Suppressor macrophage (primary cell): ENCODE measurements around the gene GLT1D1.

Source experiments
- DNase-seq, 4 experiments: peaks; one replicate each; pipeline ENCODE4 v3.0.0-alpha.2; 2020 to 2022

GLT1D1 gene

GRCh38 chr12:128969480-128970055 is 116.3 kb downstream of the GLT1D1 start:
- peak in 2 of 4 experiments; percentile 9 to 33 for DNase-seq

DNA sequence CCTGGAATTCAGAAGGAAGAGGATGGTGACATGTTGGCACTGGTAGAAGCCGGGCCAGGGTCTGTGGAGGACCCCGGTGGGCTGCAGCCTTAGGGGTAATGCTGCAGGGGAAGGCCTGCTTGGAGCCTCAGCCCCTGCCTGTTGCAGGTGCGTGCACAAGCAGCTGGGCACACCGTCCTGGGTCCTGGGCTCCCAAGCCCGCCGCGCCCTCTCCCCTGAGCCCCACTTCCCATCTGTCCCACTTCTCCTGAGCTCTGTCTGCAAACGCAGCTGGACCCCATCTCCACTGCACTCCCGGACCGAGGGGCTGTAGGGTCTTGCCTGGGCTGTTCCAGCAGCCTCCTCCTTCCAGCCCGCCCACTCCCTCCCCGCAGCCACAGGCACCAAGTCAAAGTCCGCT is 116.8 kb downstream of the GLT1D1 start:
- no peak for DNase-seq

DNA sequence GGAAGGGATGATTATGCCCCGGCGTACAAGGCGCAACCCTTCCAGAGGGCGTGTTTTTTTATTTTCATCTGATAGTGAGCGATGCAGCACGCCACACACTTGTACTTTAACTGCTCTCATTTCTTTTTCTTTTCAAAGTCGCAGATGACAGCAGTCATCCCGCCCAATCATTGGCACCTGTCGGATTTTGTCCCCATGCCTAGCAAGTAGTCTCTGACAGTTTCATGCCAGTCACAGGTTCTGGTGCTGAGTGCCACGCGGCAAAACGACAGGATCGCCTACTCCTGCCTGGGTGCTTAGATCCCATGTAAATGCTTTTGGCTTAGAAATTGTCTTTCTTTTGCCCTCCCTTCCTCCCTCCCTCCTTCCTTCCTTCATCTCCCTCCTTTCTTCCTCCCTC is 117.7 kb downstream of the GLT1D1 start:
- DNase-seq, result no peak

DNA sequence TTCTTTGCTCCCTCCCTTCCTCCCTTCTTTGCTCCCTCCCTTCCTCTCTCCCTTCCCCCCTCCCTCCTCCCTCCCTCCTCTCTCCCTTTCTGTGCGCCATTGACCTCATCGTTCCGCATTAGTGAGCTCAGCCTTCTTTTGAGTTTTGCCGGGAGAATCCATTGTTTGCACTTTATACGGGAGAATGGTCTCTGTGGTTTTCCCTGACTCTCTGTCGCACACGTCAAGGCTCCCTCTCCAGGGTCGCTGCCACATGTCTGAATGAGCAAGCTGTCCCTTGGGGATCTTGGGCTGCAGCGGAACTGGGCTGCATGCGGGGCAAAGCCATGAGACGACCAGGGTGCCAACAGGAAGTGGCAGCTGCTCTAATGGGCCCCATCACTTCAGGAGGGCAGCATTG is 118.5 kb downstream of the GLT1D1 start:
- no peak for DNase-seq

DNA sequence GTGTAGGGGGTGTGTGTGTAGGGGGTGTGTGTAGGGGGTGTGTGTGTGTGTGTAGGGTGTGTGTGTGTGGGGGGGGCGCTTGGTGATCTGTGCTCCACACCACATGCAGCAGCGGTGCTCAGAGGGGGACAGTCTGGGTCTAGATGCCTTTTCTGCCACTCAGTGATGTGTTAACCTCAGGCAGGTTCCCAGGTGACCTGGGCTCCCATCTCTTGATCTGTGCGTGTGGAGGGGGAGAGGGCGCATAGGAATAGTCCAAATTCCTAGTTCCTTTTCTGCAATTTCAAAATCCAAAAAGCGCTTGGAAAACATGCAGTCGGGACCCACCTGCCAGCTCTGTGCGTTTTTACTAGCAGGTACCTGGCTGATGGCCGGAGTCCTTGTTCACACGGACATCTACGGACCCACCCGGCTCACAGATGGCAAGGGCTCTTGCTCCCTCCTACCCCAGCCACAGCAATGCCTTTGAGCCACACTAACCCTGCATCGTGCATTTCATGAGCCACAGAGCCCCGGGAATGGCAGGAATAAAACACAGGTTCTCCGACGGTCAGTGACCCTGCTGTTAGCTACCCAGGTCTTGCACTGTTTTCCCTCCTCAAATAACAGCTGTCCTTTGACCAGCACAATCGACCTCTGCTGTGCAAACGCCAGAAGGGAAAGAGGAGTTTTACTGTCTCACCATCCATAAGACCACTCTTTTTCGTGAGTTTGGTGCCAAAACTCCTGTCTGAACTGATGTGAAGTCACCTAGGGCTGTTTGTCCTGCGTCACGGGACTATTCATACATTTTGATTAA is 120.8 kb downstream of the GLT1D1 start:
- DNase-seq, result no peak

GRCh38 chr12:128974881-128975280 is 121.6 kb downstream of the GLT1D1 start:
- DNase-seq, result no peak

DNA sequence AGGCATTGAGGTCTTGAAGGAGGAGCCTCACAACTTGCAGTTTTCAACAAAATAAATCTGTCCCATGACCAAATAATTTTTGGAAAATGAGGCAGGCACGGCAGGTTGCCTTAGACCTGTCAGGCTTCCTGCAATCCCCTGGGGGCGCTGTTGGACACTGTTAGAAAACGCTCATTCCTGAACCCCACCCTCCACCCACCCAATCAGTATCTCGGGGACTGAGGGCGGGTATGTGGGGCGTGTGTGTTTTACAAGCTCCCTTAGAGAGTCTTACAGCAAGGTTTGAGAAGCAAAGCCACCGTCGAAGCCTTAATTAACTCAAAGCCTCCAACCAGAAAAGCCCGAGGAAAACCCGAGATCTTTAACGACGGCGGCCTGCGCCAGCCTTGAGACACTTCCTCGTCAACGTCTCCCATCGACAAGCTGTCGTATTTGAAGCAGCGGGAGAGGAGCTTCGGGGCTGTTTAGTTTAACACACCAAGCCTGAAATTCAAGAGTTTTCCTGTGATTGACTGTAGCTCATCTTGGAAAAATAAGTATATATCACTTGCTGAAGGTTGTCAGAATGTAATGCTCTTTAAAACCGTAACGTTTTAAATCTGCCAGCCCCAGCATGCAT is 123.0 kb downstream of the GLT1D1 start:
- DNase-seq, result peak; percentile 24 to 61 (median 39)

- DNase-seq, result no peak
Measured at GRCh38 chr12:128977441-128977840, 124.2 kb downstream of the GLT1D1 start.

GRCh38 chr12:128978067-128978466 is 124.8 kb downstream of the GLT1D1 start:
- no peak for DNase-seq

DNA sequence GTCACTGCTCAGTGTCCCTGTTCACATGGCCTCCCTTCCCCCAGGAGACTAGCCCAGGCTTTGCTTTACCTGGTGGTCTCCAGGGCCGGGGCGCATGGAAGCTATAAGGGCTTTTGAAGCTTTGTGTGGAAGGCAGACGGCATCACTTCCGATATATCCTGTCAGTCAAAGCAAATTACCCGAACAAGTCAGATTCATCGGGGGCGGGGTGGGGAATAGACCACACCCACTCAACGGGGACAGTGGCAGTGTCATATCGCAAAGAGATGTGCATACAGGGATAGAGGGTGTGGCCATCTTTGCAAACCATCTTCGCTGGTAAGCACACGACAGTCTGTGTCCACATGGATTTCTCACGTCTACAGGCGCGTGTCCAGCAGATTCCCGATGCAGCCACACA is 127.3 kb downstream of the GLT1D1 start:
- DNase-seq, result no peak

- no peak for DNase-seq
Measured at GRCh38 chr12:128981971-128982533, 128.8 kb downstream of the GLT1D1 start.

- DNase-seq, result no peak
Measured at GRCh38 chr12:128982933-128983332, 129.7 kb downstream of the GLT1D1 start.

GRCh38 chr12:128983371-128983770 is 130.1 kb downstream of the GLT1D1 start:
- no peak for DNase-seq

- DNase-seq, result no peak
Measured at GRCh38 chr12:128986957-128987356, 133.7 kb downstream of the GLT1D1 start.

DNA sequence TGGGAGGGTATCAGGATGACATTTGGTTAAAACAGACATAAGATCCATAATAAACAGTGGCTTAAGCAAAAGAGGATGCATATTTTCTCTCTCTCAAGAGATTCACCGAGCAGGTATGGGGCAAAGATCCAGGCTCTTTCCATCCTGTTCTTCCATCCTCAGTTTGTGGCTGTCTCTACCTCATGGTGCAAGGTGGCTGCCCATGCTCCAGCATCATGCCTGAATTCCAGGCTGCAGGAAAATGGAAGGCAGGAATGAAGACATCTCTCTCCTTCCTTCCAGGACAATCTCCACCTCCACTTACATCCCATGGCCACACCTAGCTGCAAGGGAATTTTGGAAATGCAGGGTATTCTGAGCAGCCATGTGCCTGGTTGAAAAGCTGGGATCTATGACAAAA is 136.0 kb downstream of the GLT1D1 start:
- no peak for DNase-seq

DNA sequence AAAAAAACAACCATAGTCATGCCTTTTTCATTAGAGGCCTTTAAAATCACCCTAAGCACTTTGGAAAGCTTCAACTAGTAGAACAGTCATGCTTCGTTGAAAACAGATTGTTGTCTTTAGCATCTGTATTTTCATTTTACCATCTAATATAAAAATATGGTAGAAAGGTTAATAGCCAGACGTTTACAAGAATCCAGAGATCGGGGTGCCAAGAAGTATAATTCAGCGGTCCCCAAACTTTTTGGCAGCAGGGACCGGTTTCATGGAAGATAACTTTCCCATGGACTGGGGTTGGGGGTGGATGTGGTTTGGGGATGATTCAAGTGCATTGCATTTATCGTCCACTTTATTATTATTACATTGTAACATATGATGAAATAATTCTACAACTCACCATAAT is 138.4 kb downstream of the GLT1D1 start:
- DNase-seq, result no peak

- DNase-seq, result no peak
Measured at GRCh38 chr12:128992116-128992515, 138.8 kb downstream of the GLT1D1 start.

GRCh38 chr12:128992550-128992949 is 139.3 kb downstream of the GLT1D1 start:
- no peak for DNase-seq

GRCh38 chr12:128994856-128995255 is 141.6 kb downstream of the GLT1D1 start:
- no peak for DNase-seq

DNA sequence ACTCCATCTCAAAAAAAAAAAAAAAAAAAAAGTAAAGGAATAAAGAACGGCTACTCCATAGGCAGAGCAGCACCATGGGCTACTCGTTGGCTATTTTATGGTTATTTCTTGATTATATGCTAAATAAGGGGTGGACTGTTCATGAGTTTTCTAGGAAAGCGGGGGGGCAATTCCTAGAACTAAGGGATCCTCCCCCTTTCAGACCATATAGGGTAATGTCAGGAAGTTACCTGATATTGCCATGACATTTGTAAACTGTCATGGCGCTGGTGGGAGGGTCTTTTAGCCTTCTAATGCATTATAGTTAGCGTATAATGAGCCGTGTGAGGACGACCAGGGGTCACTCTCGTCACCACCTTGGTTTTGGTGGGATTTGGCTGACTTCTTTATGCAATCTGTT is 142.3 kb downstream of the GLT1D1 start:
- no peak for DNase-seq

DNA sequence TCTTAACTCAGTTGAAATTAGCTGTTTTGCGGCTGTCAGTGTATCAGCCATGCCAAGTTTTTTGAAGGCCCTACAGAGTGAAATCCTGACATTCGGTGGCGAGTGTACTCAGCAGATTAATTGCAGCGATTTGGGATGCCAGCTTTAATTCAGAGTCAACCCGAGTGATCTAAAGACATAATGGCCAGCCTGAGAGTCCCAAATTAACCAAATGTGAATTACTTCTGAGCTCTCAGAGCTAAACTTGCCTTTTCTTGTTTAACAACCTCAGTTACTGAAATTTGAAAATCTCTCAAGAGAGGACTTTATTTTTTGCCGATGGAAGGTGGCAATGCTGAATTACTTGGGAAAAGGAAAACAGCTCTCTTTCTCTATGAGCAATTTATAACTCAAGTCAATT is 148.5 kb downstream of the GLT1D1 start:
- DNase-seq, result no peak

DNA sequence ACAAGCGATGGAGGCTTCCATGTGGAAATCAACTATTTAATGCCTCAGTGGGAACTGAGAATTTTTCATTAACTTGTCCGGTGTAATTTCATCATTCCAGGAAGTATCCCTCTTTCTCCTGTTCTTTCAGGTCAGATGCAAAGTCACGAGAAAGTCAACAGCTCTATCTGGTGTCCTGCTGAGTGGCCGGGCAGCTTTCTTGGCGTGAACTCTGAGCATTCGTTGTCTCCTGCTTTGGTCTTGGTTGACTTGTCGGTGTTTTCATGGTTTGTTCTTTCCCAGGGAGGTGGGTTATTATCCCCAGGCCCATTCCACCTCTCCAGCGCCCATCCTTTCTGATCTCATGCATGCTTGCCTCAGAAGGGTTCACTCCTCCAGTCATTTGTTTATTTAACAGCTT is 149.1 kb downstream of the GLT1D1 start:
- DNase-seq, result no peak

- DNase-seq, result no peak
Measured at GRCh38 chr12:129005416-129005815, 152.1 kb downstream of the GLT1D1 start.

DNA sequence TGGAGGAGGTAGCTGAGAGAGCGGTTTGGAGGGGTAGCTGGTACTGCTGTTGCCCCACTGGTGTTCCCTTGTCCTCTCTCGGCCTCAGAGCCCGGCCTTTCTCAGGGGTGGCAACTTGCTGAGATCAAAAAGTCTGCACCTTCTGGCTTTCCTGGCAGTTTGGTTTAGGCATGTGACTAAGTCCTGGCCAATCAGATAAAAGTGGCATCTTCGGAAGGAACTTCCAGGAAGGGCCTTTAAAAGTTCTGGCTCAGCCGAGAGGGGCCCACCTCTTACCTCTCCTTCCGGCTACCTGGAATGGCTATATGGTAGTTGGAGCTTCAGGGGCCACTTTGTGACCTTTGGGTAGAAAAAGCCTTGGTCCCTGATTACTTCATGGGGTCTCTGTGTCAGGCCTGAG is 152.6 kb downstream of the GLT1D1 start:
- no peak for DNase-seq
